Right ventricle myocardium superior (tissue), 1 donor: ENCODE data around the gene TSKU. TPM values are rescaled to one million over a fixed set of nuclear protein-coding genes. Genes with fewer than 3 reads are reported as not detected.
"Not testable (repeated sequence)": the region's sequence is repeated elsewhere in the genome, so short reads cannot be mapped to it uniquely, and the experiment has no call there.

Experiments
- ATAC-seq: fragments of 200-7000 bp; cut with Tn5 transposase; one replicate; pipeline ENCODE4 v1.9.1; 2020; ENCODE audit warnings: mild to moderate bottlenecking; ENCODE audit not compliant: poor library complexity
- DNase-seq: peaks from one replicate; pipeline ENCODE4 v3.0.0-alpha.2; 2020
- intact Hi-C: fragments of 100-400 bp; cut with DNase I; formaldehyde crosslinking; loops from one replicate; pipeline ENCODE4 v1.11.2; 2022
- total RNA-seq: library from RNA; stranded (reverse); fragmentation: NEBNext Ultra II Directional; extraction: Animal tissue kit (Norgen Biotek cat#: 25700); gene quantifications from one replicate; pipeline ENCODE4 v1.2.1, GENCODE V29; 2021
- donor health status: DM: no; HTN: yes; CAD: no; lungs with severe emphysema.

The TSKU gene
- total RNA-seq, 1 donor from 2014 or later, result 17.2 TPM

DNA sequence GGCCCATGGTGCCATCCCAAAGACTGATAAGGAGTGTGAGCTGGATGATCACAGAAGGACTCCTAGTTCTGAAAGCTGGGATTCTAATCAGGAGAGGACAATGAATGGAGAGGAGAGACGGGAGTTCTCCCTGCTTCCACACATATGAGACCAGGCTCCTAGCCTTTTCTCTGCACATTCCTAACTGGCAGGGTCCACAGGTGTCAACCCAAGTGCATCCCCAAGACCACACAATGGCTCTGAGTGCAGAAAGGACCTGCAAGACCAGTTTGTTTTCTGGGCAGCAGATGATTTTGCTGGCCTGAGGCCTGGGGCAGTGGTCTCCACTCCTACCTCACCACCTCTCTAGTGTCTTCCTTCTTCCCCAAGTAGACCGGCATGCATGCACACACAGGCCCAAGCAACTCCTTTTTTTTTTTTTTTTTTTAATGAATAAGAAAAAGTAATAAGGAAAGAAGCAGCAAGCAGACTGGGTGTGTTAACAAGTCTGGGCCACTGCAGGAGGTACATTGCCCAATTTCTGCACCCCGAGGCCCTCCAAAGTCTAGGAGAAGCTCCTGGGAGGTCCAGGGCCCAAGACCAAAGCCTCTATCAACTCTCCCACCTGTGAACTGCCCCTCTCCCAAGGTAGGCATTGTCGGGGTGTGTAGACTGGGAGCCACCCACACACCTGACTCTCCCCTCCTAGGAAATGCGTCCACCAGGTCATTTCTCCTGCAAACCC, 1.2 kb upstream of the TSKU start:
- intact Hi-C loops, result no loop called here
- ATAC-seq, result no peak
- no peak for DNase-seq

DNA sequence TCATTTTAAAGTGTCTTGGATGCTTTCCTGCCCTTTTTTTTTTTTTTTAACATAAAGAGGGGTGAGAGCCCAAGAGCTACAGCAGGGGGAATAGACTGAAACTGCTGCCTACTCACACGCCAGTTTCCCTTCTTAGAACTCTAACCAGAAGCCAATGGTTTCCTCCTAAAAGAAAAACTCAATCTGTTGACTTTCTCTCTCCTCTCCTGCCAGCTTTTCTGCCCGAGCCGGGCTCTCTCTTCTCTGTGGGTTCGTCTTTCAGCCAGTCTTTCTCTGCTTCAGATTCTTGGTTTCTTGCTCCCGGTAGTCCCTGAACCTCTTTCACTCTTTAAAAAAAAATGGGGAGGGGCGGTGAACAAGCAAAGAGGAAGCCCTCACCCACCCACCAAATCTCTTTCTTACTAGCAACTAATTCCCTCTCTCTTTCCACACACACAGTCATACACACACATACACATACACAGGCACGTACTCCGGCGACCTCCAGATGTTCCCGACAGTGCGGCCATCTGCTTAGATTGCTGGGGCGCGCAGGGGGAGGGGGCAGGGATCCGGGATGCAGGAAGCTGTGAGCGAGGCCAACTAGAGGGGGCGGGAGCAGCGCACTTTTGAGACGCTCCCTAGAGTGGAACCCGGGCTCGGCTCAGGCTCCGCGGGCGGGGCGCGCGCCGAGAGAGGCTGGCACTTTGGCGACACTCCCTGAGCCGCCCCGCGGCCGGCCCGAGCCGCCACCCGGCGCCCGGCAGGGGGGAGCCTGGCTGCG, 444 bp upstream of the TSKU start:
- intact Hi-C loops, result no loop called here
- ATAC-seq (peak; percentile 81), DNase-seq (peak; percentile 93)

DNA sequence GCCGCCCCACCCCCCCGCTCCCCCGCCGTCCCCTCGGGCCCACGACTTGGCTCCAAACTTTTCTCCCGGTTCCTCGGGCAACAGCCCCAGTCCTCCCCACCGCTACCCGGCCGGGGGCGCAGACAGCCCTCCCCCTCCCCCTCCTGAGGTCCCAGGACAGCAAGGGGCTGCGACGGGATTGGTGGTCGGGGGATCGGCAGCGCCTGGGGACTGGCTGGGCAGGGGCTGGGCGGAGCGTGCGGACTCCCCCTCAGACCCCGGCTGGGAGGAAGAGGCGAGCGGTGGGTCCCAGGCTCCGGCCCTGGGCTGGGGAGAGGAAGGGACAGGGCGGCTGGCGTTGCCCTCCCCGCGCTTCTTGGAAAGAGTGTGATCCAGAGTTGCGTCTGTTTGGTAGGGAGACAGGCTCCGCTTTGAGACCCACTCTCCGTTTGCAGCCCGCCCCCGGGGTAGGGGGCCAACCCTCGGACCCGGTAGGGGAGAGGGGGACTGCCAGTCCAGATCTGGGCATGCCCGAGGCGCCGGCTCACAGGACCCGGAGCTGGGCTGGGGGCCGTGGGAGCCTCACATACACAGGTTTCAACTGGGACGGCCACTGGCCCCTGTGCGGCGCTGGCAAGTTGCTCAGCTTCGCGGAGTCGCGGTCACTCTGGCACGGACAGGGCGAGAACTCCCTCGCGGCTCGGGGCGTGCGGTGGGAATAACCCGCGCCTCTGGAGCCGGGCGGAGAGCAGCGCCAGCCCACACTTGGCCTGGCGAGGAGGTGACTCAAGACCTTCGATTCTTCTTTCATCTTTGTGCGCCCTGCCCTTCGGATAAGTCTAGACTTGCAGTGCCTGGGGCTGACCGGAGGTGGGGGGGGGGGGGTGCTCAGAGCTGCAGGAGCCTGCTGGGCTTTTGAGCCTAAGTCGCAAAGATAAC, 999 bp downstream of the TSKU start:
- DNase-seq (peak; percentile 72), ATAC-seq (peak; percentile 38)
- intact Hi-C loops, result no loop called here

DNA sequence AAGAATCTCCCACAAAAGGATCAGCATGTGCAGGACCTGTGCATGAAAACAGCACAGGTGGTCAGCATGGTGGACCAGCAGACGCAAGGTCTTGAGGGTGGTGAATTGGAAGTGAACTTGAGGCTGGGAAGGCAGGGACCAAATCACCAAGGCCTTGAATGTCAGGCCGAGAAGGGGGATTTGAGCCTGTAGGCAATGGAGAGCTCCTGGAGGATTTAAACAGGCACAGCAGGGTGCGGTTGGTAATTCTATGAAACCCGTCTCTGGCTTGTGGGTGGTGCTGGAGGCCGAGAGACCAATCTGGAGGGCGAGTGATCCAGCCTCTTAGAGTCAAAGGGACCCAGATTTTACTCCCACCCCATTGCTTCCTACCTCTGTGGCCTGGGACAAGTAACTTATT, 2.4 kb downstream of the TSKU start:
- intact Hi-C loops, result no loop called here

DNA sequence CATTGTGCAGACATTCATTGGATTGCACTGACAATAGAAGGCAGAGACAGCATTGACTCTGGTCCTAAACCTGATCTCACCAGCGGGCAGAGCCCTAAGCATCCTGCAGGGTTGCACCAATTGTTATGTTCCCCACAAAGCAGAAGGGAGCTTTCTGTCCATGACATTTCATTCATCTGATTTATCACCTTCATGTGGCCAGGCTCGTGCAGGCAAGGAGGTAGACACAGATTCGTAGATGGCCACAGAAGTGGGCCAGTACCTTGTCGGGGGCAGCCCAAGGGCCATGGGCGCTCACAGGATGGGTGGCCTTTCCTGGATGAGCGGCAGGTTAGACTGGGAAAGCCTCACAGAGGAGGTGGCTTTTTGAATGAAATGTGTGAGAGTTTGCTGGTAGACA, 2.9 kb downstream of the TSKU start:
- ATAC-seq (no peak), DNase-seq (no peak)
- intact Hi-C loops, result no loop called here

More for the DNA sequence above, 2.4 kb downstream of the TSKU start:
- DNase-seq, result no peak
- no peak for ATAC-seq

DNA sequence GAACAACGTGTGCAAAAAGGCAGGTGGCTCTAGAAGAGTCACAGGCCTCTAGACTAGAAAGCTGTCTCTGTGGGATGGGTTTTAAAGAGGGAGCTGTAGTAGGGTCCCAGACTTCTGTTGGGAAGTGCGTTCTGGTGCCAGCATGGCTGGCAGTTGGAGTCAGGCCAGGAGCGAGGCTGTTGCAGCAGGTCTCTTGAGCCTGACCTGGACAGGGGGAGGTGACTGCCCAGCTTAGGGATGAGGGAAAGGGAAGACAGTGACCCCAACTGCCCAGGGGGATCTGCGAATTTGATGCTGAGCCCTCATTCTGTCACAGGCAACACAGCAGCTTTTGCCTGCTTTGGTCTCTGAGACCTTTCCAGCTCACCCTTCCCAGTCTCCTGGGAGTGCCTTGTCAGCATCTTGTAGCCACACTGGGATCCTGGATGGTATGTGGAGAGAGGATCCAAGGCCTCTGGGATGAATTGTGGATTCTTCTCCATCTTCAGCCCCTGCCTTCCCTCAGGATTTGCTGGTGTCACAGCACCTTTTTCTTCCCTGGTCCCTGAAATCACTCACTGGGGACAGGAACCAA, 3.4 kb downstream of the TSKU start:
- no peak for ATAC-seq
- DNase-seq, result no peak
- intact Hi-C loops, result no loop called here

GRCh38 chr11:76787271-76787670, 4.1 kb downstream of the TSKU start:
- no peak for DNase-seq
- no peak for ATAC-seq
- intact Hi-C loops, result no loop called here

DNA sequence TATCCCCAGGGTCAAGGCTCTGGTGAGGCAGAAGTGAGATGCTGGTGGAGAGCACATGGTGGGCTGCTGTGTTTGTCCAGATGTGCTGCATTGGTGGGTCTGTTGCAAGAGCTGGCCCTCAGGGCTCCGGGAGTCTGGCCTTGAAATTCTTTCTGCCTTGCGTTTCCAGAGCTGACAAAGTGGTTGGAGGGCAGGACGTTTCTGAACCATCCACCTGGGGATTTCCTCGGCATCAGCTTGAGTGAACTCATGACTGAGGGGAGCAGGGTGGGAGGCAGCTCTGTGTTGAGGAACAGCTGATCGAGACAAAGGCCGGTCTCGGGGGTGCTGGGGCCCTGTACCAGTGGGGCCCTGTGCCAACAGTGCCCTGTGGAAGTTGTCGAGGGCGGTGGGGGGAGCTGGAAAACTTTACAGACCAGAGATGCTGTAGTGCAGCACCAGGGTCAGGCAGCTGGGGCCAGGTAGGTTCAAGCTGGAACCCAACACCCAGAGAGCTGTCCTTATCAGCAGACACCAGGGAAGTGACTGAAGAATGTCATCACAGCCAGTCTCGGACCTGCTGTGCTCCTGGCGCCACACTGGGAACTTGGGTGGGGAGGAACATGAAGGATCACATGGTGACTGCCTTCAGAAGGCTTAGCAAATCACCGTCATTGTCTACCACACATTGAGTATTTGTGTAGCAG, 4.9 kb downstream of the TSKU start:
- intact Hi-C loops, result no loop called here
- DNase-seq (no peak), ATAC-seq (peak; percentile 16)

DNA sequence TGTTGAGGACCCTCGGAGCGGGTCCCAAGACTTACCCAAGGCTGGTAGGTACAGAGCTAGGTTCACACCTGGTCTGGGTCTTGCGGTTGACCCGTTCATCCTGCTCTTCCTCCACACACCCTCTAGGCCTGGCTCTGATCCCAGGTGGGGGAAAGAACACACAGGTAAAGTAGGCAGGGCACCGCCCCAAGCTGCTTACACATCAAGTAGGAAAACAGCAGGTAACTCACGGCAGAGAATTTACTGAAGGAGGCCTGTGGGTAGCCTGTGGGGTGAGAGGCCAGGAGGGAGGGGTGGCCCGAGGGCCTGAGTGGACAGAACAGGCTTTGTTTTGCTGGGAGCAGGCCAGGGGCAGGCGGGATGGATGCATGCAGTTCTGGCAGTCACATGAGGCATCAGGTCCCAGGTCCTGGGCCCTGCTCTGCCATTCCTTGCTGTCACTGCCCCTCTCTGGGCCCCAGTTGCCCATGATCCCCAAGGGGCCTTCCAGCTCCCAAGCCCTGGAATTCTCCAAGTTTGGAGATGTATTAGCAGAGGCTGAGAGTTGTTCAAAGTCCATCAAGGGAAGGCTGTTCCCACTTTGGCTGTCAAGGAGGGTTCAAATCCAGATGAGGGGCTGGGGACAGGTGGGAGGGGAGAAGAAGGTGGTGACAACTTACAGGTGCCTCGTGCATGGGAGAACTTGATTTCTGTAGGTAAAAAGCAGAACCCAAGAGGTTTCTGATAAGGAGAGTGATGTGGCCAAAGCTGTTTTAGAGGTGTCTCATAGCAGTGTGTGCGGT, 5.7 kb downstream of the TSKU start:
- ATAC-seq (peak; percentile 15), DNase-seq (no peak)
- intact Hi-C loops, result no loop called here

- intact Hi-C loops, result no loop called here
- ATAC-seq (no peak), DNase-seq (no peak)
Observed at GRCh38 chr11:76789443-76789719, 6.2 kb downstream of the TSKU start.

GRCh38 chr11:76790251-76790650, 7.1 kb downstream of the TSKU start:
- DNase-seq (no peak), ATAC-seq (no peak)
- intact Hi-C loops, result no loop called here

- intact Hi-C loops, ATAC-seq, DNase-seq: not testable (repeated sequence)
Observed at GRCh38 chr11:76791002-76791770, 8.0 kb downstream of the TSKU start.

DNA sequence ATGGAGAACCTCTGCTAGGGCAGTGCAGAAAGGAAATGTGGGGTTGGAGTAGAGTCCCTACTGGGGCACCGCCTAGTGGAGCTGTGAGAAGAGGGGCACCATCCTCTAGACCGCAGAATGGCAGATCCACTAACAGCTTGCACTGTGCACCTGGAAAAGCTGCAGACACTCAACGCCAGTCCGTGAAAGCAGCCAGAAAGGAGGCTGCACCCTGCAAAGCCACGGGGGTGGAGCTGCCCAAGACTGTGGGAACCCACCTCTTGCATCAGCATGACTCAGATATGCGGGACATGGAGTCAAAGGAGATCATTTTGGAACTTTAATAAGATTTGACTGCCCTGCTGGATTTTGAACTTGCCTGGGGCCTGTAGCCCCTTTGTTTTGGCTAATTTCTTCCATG, 8.7 kb downstream of the TSKU start:
- intact Hi-C loops, result no loop called here
- no peak for DNase-seq
- ATAC-seq, result no peak

- no peak for DNase-seq
- ATAC-seq, result no peak
- intact Hi-C loops, result no loop called here
Observed at GRCh38 chr11:76792505-76793264, 9.5 kb downstream of the TSKU start.

DNA sequence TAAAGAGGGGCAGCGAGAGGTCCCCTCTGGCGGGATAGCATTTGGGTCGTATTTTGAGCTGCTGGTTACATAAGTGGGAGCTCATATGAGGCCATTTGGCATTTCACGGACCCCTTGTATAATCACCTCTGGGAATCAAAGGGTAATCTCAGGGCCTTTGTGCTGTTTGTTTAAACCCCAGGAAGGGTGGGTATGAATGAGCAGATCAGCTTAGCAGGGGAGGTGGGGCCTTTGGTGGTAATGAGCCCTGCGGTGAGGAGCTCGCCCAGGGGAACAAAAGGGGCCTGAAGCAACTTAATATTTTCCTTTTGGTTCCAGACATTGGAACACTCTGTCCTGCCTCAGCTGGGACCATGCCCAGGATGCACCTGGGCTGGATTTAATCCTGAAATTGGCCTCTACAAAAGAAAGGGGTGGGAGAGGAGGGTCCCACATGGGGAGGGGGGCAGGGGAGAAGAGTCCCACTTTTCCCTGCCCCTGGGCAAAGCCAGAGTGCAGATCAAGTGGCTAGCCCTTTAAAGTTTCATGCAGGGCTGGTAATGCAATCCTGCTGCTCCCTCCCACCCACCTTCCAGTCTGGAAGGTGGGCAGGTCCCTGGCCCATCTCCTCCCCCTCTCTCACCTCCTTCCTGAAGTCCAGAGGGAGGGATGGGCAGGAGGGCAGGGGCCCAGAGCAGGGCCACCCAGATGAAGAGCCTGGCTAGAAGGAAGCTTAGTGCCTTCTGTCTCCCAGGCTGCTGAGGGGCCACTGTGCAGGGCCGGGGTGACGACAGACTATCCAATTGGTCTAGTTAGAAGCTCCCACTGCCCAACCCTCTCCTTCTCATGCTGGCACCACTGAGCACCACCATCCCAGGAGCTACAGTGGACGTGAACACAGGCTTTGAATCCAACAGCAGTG, 10.5 kb downstream of the TSKU start:
- ATAC-seq, result no peak
- no peak for DNase-seq
- intact Hi-C loops, result no loop called here
